Stimulated activated CD4-positive, alpha-beta T cell treated with anti-CD3 and anti-CD28 coated beads, TNF-alpha, amount 100 ng/mL, for 24 hours (primary cell): Measurements from ENCODE around the gene ADH5.
"Not testable (repeated sequence)": the region's sequence is repeated elsewhere in the genome, so short reads cannot be mapped to it uniquely, and the experiment has no call there.

Source experiments
- DNase-seq, 3 experiments: peaks; one replicate each; pipeline ENCODE4 v3.0.0-alpha.2; 2020; ENCODE audit warnings: low read depth in 3 of 3

ADH5 gene

GRCh38 chr4:99088481-99089365 is at the start of gene ADH5:
Gene ADH5 (minus strand): TSS chr4:99088788. CDS start chr4:99088700, 88 bp downstream.
- peak; percentile 84 to 89 (median 86) for DNase-seq

GRCh38 chr4:99136329-99136728 is 47.7 kb upstream of the ADH5 start:
- no peak for DNase-seq

GRCh38 chr4:99135541-99136162 is 47.1 kb upstream of the ADH5 start:
- no peak for DNase-seq

- DNase-seq, result no peak
Observed at GRCh38 chr4:99134586-99134985, 46.0 kb upstream of the ADH5 start.

GRCh38 chr4:99131378-99131777 is 42.8 kb upstream of the ADH5 start:
- DNase-seq, result no peak

GRCh38 chr4:99126376-99126775 is 37.8 kb upstream of the ADH5 start:
- DNase-seq, result no peak

- no peak for DNase-seq
Observed at GRCh38 chr4:99121008-99121407, 32.4 kb upstream of the ADH5 start.

- no peak for DNase-seq
Observed at GRCh38 chr4:99120501-99120900, 31.9 kb upstream of the ADH5 start.

- DNase-seq, result no peak
Observed at GRCh38 chr4:99117876-99118693, 29.5 kb upstream of the ADH5 start.

GRCh38 chr4:99117122-99117841 is 28.7 kb upstream of the ADH5 start:
- DNase-seq, result not testable (repeated sequence)

- DNase-seq, result not testable (repeated sequence)
Observed at GRCh38 chr4:99109286-99109685, 20.7 kb upstream of the ADH5 start.

GRCh38 chr4:99104153-99104552 is 15.6 kb upstream of the ADH5 start:
- DNase-seq, result no peak

GRCh38 chr4:99103166-99103565 is 14.6 kb upstream of the ADH5 start:
- DNase-seq, result no peak

- no peak for DNase-seq
Observed at GRCh38 chr4:99102634-99103033, 14.0 kb upstream of the ADH5 start.

- no peak for DNase-seq
Observed at GRCh38 chr4:99100876-99101275, 12.3 kb upstream of the ADH5 start.

- not testable (repeated sequence) for DNase-seq
Observed at GRCh38 chr4:99099814-99100213, 11.2 kb upstream of the ADH5 start.

- no peak for DNase-seq
Observed at GRCh38 chr4:99099311-99099710, 10.7 kb upstream of the ADH5 start.

GRCh38 chr4:99091841-99092240 is 3.3 kb upstream of the ADH5 start:
- DNase-seq, result not testable (repeated sequence)

- no peak for DNase-seq
Observed at GRCh38 chr4:99091216-99091575, 2.6 kb upstream of the ADH5 start.

GRCh38 chr4:99090481-99091215 is 2.1 kb upstream of the ADH5 start:
- no peak for DNase-seq

GRCh38 chr4:99088023-99088449 is 552 bp downstream of the ADH5 start:
- peak in 1 of 3 experiments; percentile 0 for DNase-seq
